ENCODE measurements around the gene NET1. TPM values are rescaled to one million over a fixed set of nuclear protein-coding genes. Genes with fewer than 3 reads are reported as not detected.

NET1 gene
- polyA plus RNA-seq, 3 donors, result 1.2 to 1.7 (median 1.4) TPM

DNA sequence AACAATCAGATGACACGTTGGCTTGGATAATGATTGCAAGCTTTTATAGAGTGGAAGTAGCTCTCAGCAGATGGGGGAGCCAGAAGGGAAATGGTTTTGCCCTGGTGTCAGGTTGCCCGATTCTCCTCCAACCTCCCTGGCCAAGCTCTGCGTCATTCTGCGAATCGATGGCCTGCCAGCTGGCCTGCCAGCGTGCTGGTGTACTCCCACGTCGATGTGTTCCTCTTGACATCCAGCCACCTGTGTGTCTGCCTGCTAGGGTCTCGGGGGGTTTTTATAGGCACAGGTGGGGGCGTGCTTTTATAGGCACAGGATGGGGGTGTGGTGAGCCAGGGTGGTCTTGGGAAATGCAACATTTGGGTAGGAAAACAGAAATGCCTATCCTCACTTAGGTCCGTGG lies 4.6 kb downstream of the NET1 start:
- Histone ChIP-seq H4K20me1 (ENCODE audit: insufficient read depth, low read length) (no peaks in the 10 kb centered on the region), H3K79me2 (ENCODE audit: insufficient read depth, low read length) (peaks cover 89% of the 10 kb centered on the region), H3K9ac (ENCODE audit: insufficient read depth, low read length, poor library complexity, severe bottlenecking) (no peak overlapping the region), H3K4me3 (replicated peaks in 1 of 3; ENCODE audit: low read depth in 2 of 3, low read length in 3 of 3) (no peak overlapping the region), H3K9me3 (replicated peaks in 1 of 2; ENCODE audit: control insufficient read depth in 1 of 2, insufficient read depth in 1 of 2, low read length in 2 of 2) (peaks cover 0 to 6% of the 10 kb centered on the region in 2 donors), H2AFZ (ENCODE audit: insufficient read depth, low read depth, low read length, poor library complexity, severe bottlenecking) (no peak overlapping the region), H3K4me1 (ENCODE audit: control insufficient read depth in 1 of 2, insufficient read depth in 2 of 2, low read length in 2 of 2) (peaks cover 7 to 8% of the 10 kb centered on the region in 2 donors), H3K36me3 (replicated peaks in 1 of 2; ENCODE audit: control insufficient read depth in 1 of 2, insufficient read depth in 2 of 2, low read length in 2 of 2) (no peaks in the 10 kb centered on the region), H3K4me2 (replicated peaks; ENCODE audit: extremely low read depth, low read length, poor library complexity, severe bottlenecking) (no peak overlapping the region), H3K27ac (ENCODE audit: low read depth in 1 of 2, low read length in 2 of 2) (no peak overlapping the region), H3K27me3 (ENCODE audit: control insufficient read depth in 2 of 2, insufficient read depth in 2 of 2, low read length in 2 of 2) (no peaks in the 10 kb centered on the region)
- peaks cover 3% of the 10 kb centered on the region for H3K4me1 Mint-ChIP-seq
- intact Hi-C loops (cut with micrococcal nuclease), result no loop called here
- TF ChIP-seq, protein P1, sequence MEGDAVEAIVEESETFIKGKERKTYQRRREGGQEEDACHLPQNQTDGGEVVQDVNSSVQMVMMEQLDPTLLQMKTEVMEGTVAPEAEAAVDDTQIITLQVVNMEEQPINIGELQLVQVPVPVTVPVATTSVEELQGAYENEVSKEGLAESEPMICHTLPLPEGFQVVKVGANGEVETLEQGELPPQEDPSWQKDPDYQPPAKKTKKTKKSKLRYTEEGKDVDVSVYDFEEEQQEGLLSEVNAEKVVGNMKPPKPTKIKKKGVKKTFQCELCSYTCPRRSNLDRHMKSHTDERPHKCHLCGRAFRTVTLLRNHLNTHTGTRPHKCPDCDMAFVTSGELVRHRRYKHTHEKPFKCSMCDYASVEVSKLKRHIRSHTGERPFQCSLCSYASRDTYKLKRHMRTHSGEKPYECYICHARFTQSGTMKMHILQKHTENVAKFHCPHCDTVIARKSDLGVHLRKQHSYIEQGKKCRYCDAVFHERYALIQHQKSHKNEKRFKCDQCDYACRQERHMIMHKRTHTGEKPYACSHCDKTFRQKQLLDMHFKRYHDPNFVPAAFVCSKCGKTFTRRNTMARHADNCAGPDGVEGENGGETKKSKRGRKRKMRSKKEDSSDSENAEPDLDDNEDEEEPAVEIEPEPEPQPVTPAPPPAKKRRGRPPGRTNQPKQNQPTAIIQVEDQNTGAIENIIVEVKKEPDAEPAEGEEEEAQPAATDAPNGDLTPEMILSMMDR (IDR thresholded peaks at IDR 0.05), result no peak
- H3K9me3 Mint-ChIP-seq, result peaks cover 5 to 19% (median 12%) of the 10 kb centered on the region in 7 donors
- no peak overlapping the region for H3K4me3 Mint-ChIP-seq
- DNase-seq, result no peak
- peaks cover 0 to 3% (median 0%) of the 10 kb centered on the region in 3 donors for H3K27me3 Mint-ChIP-seq (ENCODE audit: low read depth in 3 of 3)
- 96% methylated on average over 11 of the region's 11 CpGs for WGBS (ENCODE audit: insufficient coverage)
- H3K27ac Mint-ChIP-seq, result no peak overlapping the region
- peaks cover 2 to 27% of the 10 kb centered on the region in 2 donors for H3K36me3 Mint-ChIP-seq

DNA sequence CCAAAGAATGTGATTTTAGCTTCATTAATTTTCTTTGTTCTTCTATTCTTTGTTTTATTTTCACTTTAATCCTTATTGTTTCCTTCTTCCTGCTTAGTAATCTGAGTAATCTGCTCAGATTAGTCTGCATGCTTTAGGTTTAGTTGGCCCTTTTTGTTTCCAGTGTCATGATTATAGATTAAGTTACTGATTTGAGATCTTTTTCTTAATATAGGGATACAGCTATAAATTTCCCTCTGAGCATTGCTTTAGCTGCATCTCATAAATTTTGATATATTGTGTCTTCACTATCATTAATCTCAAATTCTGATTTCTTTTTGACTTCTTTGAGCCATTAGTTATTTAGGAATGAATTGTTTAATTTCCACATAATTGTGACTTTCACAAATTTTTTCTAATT lies 6.2 kb downstream of the NET1 start:
- no peaks in the 10 kb centered on the region for H4K20me1 ChIP-seq (ENCODE audit: insufficient read depth, low read length)
- no peak overlapping the region for H3K27ac ChIP-seq (ENCODE audit: low read depth in 1 of 2, low read length in 2 of 2)
- Mint-ChIP-seq H3K4me1 (peaks cover 2% of the 10 kb centered on the region), H3K4me3 (no peak overlapping the region), H3K27me3 (ENCODE audit: low read depth in 3 of 3) (peaks cover 0 to 3% (median 0%) of the 10 kb centered on the region in 3 donors), H3K27ac (no peak overlapping the region), H3K36me3 (peaks cover 2 to 27% of the 10 kb centered on the region in 2 donors), H3K9me3 (peaks cover 5 to 19% (median 12%) of the 10 kb centered on the region in 7 donors)
- no peak overlapping the region for H3K9ac ChIP-seq (ENCODE audit: insufficient read depth, low read length, poor library complexity, severe bottlenecking)
- no peak overlapping the region for H3K4me3 ChIP-seq (replicated peaks in 1 of 3; ENCODE audit: low read depth in 2 of 3, low read length in 3 of 3)
- H3K4me2 ChIP-seq (replicated peaks; ENCODE audit: extremely low read depth, low read length, poor library complexity, severe bottlenecking), result no peak overlapping the region
- H3K4me1 ChIP-seq (ENCODE audit: control insufficient read depth in 1 of 2, insufficient read depth in 2 of 2, low read length in 2 of 2), result peaks cover 0 to 2% of the 10 kb centered on the region in 2 donors
- no peak overlapping the region for H2AFZ ChIP-seq (ENCODE audit: insufficient read depth, low read depth, low read length, poor library complexity, severe bottlenecking)
- no peaks in the 10 kb centered on the region for H3K36me3 ChIP-seq (replicated peaks in 1 of 2; ENCODE audit: control insufficient read depth in 1 of 2, insufficient read depth in 2 of 2, low read length in 2 of 2)
- H3K79me2 ChIP-seq (ENCODE audit: insufficient read depth, low read length), result peaks cover 96% of the 10 kb centered on the region
- no peak for DNase-seq
- no peaks in the 10 kb centered on the region for H3K27me3 ChIP-seq (ENCODE audit: control insufficient read depth in 2 of 2, insufficient read depth in 2 of 2, low read length in 2 of 2)
- TF ChIP-seq, protein P1 (IDR thresholded peaks at IDR 0.05), result no peak
- H3K9me3 ChIP-seq (replicated peaks in 1 of 2; ENCODE audit: control insufficient read depth in 1 of 2, insufficient read depth in 1 of 2, low read length in 2 of 2), result peaks cover 0 to 6% of the 10 kb centered on the region in 2 donors
- intact Hi-C loops (cut with micrococcal nuclease), result no loop called here

Data from CD14-positive monocyte (primary cell).